K562 (cell line): Measurements from ENCODE around the gene ACTA2.

ENCODE experiments used
- CBX5 ChIP-seq: IDR thresholded peaks from 2 replicates; pipeline ENCODE4 v1.6.1; 2014; ENCODE audit warnings: low read depth, borderline replicate concordance
- DPF2 ChIP-seq: fragments of 450-650 bp; IDR thresholded peaks from 2 replicates; pipeline ENCODE4 v1.6.1; 2016
- E2F3 ChIP-seq: fragments of 250-450 bp; sonication (Bioruptor Pico); IDR thresholded peaks from 2 replicates; pipeline ENCODE4 v1.4.0; 2020; ENCODE audit warnings: mild to moderate bottlenecking
- SMARCA5 ChIP-seq: fragments of 450-650 bp; IDR thresholded peaks from 2 replicates; pipeline ENCODE4 v1.6.1; 2016
- ZBTB34 ChIP-seq: fragments of 250-450 bp; sonication (Bioruptor Pico); IDR thresholded peaks from 2 replicates; pipeline ENCODE4 v1.8.0; 2021; ENCODE audit warnings: mild to moderate bottlenecking, moderate library complexity
- TF ChIP-seq, protein P1 (sequence below): fragments of 250-450 bp; sonication (Bioruptor Pico); IDR thresholded peaks from 2 replicates; pipeline ENCODE4 v1.5.0; 2020; ENCODE audit warnings: mild to moderate bottlenecking, borderline replicate concordance

DNA sequence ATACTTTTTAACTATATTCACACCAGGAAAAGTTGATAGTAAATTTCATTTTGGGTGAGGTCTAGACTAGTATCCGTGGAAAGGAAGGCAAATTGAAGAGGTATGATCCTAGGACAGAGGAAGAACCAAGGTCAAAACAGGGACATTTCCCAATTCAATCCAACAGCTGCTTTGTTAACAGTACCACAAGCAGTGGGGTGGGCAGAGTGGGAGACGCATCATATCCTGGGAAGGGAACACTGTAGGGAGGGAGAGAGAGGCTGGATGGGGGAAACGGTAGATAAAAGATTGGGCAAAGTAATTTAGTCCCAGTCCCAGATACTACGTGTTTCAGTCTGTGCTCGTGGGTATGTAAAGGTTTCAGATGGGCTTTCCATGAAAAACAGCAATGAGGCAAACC is 28.9 kb upstream of the ACTA2 start:
- TF ChIP-seq E2F3 (no peak), ZBTB34 (CRISPR knock-in tag) (no peak), CBX5 (no peak), SMARCA5 (no peak), DPF2 (no peak)
- TF ChIP-seq, protein P1, sequence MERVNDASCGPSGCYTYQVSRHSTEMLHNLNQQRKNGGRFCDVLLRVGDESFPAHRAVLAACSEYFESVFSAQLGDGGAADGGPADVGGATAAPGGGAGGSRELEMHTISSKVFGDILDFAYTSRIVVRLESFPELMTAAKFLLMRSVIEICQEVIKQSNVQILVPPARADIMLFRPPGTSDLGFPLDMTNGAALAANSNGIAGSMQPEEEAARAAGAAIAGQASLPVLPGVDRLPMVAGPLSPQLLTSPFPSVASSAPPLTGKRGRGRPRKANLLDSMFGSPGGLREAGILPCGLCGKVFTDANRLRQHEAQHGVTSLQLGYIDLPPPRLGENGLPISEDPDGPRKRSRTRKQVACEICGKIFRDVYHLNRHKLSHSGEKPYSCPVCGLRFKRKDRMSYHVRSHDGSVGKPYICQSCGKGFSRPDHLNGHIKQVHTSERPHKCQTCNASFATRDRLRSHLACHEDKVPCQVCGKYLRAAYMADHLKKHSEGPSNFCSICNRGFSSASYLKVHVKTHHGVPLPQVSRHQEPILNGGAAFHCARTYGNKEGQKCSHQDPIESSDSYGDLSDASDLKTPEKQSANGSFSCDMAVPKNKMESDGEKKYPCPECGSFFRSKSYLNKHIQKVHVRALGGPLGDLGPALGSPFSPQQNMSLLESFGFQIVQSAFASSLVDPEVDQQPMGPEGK (CRISPR knock-in tag): no peak
